Upper lobe of left lung (tissue), 6 donors: ENCODE measurements around the gene DUS1L. TPM values are rescaled to one million over a fixed set of nuclear protein-coding genes. Genes with fewer than 3 reads are reported as not detected.
A peak's percentile ranks its signal among the peaks of the same experiment; 100 is the strongest.

Experiments
- ATAC-seq, 2 donors: fragments of 200-7000 bp; cut with Tn5 transposase; one replicate each; pipeline ENCODE4 v1.9.1; 2022; ENCODE audit warnings: mild to moderate bottlenecking in 2 of 2, moderate library complexity in 2 of 2; ENCODE audit not compliant: low FRiP score in 2 of 2
- DNase-seq, 2 donors: peaks; one replicate each; pipeline ENCODE4 v3.0.0-alpha.2; 2019 to 2020
- H3K27ac ChIP-seq, 4 donors: fragments of 200-600 bp; sonication (generic); one replicate each; pipeline ENCODE4 v1.5.1; 2016 to 2019
- H3K27me3 ChIP-seq, 4 donors: fragments of 200-600 bp; sonication (generic); one replicate each; pipeline ENCODE4 v1.5.1; 2017 to 2019
- H3K36me3 ChIP-seq, 4 donors: fragments of 200-600 bp; sonication (generic); one replicate each; pipeline ENCODE4 v1.5.1; 2016 to 2019
- H3K4me1 ChIP-seq, 4 donors: fragments of 200-600 bp; sonication (generic); one replicate each; pipeline ENCODE4 v1.5.1; 2018 to 2019
- H3K4me3 ChIP-seq, 4 donors: fragments of 200-600 bp; sonication (generic); one replicate each; pipeline ENCODE4 v1.5.1; 2017 to 2019; ENCODE audit warnings: mild to moderate bottlenecking in 2 of 4, moderate library complexity in 1 of 4
- H3K9me3 ChIP-seq, 4 donors: fragments of 200-600 bp; sonication (generic); one replicate each; pipeline ENCODE4 v1.5.1; 2018 to 2019
- EP300 ChIP-seq, 4 donors: sonication (generic); formaldehyde crosslinking; IDR thresholded peaks; one replicate each; pipeline ENCODE4 v1.5.1; 2017; ENCODE audit warnings: antibody characterized with exemption in 4 of 4, control low read depth in 2 of 4
- POLR2A ChIP-seq, 4 donors: fragments of 450-650 bp; IDR thresholded peaks; one replicate each; pipeline ENCODE4 v1.5.1; 2016 to 2017; ENCODE audit warnings: antibody characterized with exemption in 4 of 4, mild to moderate bottlenecking in 2 of 4
- POLR2AphosphoS5 ChIP-seq, 2 donors: sonication (generic); formaldehyde crosslinking; IDR thresholded peaks; one replicate each; pipeline ENCODE4 v1.5.1; 2017; ENCODE audit warnings: antibody characterized with exemption in 2 of 2
- WGBS, 2 donors: methylation state at CpG; one replicate each; pipeline ENCODE4 v1.1.5; 2017 to 2018; 5-methylcytosine and 5-hydroxymethylcytosine counted together
- total RNA-seq, 6 donors: library from RNA; depleted of rRNA in 4 of 6; stranded (reverse); fragments of >200 nt in 4 of 6; gene quantifications; one replicate each; pipeline versions ENCODE4 v1.1.0 to v1.2.1, GENCODE V29; 2016 to 2021
- TF ChIP-seq, protein P1 (sequence below), 6 experiments: fragments of 450-650 bp in 4 of 6; fragments of 200-600 bp in 2 of 6; sonication (generic) in 2 of 6; IDR thresholded peaks; one replicate each; pipeline ENCODE4 v1.5.1; 2016 to 2019; ENCODE audit warnings: antibody characterized with exemption in 6 of 6
- donor health status: DM: no; HTN: no; CAD: no; lungs with moderate emphysema.
- donor health status: DM: no; HTN: yes; CAD: no; lungs with severe emphysema.

DUS1L gene
- total RNA-seq, 6 donors from 2014 or later, result 53.5 to 183 (median 106) TPM

DNA sequence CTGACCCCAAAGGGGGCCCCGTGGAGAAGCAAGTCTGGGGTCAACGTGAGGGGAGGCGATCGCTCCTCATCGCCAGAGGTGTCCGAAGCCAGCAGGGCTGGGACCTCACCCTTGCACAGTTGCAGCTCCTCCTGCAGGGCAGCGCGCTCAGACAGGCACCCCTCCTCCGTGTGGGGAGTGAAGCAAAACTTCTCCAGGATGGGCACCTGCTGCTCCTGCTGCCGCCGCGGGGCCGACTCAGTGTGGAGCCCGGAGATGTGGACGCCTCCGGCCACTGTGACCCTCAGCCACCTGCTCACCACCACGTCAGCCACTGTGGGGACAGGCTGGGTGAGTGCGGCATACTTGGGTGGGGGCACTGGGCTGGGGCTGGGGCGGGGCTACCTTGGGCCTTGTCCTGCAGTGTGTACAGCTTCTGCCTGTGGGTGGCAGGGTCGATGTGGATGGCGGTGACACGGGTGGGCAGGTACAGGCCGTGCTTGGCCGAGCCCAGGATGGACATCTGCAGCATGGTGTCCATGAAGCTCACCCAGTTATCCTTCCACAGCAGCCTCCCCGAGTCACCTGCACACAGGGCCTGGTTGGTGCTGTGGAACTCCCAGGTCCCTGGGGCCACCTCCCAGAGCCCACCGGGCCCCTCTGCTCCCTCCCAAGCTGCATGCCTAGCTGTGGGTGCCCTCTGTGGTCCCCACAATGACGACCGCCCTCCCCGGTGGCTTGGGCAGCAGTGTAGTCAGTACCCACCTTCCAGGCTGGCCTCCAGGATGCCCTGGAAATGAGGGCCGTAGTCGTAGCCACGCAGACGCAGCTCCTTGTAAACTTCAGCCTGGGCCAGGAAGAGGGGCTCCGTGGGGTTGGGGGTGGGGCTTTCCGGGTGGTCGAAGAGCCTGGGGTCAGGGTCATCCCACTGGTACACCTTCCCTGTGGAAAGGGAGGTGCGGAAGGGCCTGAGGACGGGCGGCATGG is 21.6 kb upstream of the DUS1L start:
- Histone ChIP-seq H3K4me1 (peaks cover 0 to 6% (median 2%) of the 10 kb centered on the region in 4 donors), H3K27me3 (no peaks in the 10 kb centered on the region), H3K4me3 (no peak overlapping the region), H3K27ac (no peak overlapping the region), H3K9me3 (no peaks in the 10 kb centered on the region), H3K36me3 (peaks cover 92 to 100% (median 100%) of the 10 kb centered on the region in 4 donors)
- DNase-seq (peak in 1 of 2 donors; percentile 81), ATAC-seq (no peak)
- WGBS, 2 donors, result 89 to 95% methylated on average over 11 to 35 of the region's 39 CpGs
- TF ChIP-seq EP300 (IDR thresholded peaks at IDR 0.05), result no peak
- TF ChIP-seq POLR2A (IDR thresholded peaks at IDR 0.05), result no peak
- no peak for TF ChIP-seq POLR2AphosphoS5 (IDR thresholded peaks at IDR 0.05)
- TF ChIP-seq, protein P1, sequence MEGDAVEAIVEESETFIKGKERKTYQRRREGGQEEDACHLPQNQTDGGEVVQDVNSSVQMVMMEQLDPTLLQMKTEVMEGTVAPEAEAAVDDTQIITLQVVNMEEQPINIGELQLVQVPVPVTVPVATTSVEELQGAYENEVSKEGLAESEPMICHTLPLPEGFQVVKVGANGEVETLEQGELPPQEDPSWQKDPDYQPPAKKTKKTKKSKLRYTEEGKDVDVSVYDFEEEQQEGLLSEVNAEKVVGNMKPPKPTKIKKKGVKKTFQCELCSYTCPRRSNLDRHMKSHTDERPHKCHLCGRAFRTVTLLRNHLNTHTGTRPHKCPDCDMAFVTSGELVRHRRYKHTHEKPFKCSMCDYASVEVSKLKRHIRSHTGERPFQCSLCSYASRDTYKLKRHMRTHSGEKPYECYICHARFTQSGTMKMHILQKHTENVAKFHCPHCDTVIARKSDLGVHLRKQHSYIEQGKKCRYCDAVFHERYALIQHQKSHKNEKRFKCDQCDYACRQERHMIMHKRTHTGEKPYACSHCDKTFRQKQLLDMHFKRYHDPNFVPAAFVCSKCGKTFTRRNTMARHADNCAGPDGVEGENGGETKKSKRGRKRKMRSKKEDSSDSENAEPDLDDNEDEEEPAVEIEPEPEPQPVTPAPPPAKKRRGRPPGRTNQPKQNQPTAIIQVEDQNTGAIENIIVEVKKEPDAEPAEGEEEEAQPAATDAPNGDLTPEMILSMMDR (IDR thresholded peaks at IDR 0.05), result no peak

DNA sequence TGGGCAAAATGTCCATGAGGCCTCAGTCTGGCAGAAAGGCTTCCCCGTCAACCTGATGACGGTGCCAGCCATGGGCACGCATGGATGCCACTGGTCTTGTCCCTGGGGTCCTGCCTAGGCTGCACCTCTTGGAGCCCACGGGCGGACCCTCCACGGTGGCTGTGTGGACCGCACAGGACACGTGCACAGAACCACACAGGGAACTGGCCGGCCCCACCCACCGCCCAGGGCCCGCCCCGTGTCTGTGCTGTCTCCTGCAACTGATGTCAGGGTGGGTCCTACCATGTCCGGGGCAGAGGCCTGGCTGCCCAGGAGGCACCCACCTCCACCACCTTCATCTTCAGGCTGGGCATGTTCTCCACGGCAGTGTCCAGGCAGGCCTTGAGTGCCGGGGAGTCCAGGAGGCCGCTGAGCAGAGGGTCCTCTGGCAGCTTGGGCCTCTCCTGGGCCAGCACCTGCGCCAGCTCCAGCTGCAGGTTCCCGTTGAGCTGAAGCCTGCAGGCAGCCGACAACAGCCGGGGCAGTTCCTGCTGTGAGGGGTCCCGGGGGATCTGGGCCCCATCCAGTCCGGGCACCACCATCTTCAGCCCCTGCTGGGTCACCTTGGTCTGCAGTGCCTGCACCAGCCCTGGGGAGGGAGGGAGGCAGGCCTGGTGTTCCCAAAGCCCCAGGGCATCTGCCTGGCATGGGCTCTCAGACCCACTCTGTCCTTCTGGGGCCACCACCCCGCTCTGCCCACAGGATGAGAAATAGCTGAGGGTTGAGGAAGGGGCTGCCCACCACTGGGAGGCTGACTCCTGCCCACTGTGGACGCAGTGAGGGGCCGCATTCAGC is 20.5 kb upstream of the DUS1L start:
- no peaks in the 10 kb centered on the region for H3K27me3 ChIP-seq
- H3K4me3 ChIP-seq, result no peak overlapping the region
- DNase-seq (peak in 1 of 2 donors; percentile 76), ATAC-seq (no peak)
- H3K4me1 ChIP-seq, result no peaks in the 10 kb centered on the region
- TF ChIP-seq, protein P1 (IDR thresholded peaks at IDR 0.05), result no peak
- TF ChIP-seq POLR2AphosphoS5 (IDR thresholded peaks at IDR 0.05) (no peak), POLR2A (IDR thresholded peaks at IDR 0.05) (no peak), EP300 (IDR thresholded peaks at IDR 0.05) (no peak)
- H3K27ac ChIP-seq, result no peak overlapping the region
- 96 to 100% methylated on average over 2 to 23 of the region's 25 CpGs for WGBS, 2 donors
- H3K9me3 ChIP-seq, result no peaks in the 10 kb centered on the region
- H3K36me3 ChIP-seq, result peaks cover 93 to 100% (median 99%) of the 10 kb centered on the region in 4 donors

DNA sequence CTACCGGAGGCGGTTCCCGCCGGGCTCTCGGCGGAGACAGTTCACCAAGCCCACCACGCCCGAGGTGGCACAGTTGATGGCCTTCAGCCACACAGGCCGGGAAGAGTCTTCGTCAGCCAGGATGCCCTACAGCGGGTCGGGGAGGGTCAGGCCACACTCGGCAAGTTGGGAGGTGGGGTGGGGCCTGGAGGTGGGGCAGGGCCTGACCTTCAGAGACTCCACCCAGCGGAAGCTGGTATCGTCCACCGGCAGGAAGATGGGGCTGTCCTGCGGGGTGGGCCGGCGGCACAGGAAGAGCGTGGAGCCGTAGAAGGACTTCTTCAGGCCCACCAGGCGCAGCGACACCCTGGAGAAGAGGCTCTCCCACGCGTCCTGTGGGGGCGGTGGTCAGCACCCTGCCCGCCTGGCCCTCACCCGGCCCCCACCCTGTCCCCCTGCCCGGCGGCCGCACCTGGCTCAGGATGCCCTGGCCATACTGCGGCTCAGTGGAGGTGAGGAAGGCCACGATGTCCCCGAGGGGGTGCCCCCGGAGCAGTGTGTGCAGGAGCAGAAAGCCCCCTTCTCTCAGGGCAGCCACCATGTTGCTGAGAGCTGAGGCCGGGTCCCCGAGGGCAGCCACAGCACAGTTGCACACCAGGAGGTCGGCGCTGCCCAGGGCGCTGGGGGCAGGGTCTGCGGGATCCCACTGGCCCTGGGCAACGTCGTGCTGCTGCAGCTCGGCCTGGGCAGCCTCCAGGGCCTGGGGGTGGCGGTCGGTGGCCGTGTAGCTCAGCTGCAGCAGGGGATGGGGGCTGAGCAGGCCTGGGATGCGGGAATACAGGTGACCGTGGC is 19.6 kb upstream of the DUS1L start:
- Histone ChIP-seq H3K4me1 (no peaks in the 10 kb centered on the region), H3K4me3 (no peak overlapping the region), H3K27ac (no peak overlapping the region), H3K36me3 (peaks cover 92 to 100% (median 99%) of the 10 kb centered on the region in 4 donors), H3K9me3 (no peaks in the 10 kb centered on the region), H3K27me3 (no peaks in the 10 kb centered on the region)
- WGBS, 2 donors, result 88 to 96% methylated on average over 25 to 26 of the region's 49 CpGs
- ATAC-seq, result no peak
- no peak for TF ChIP-seq POLR2AphosphoS5 (IDR thresholded peaks at IDR 0.05)
- TF ChIP-seq, protein P1 (IDR thresholded peaks at IDR 0.05), result no peak
- no peak for TF ChIP-seq POLR2A (IDR thresholded peaks at IDR 0.05)
- TF ChIP-seq EP300 (IDR thresholded peaks at IDR 0.05), result no peak
- DNase-seq, result peak in 1 of 2 donors; percentile 78

DNA sequence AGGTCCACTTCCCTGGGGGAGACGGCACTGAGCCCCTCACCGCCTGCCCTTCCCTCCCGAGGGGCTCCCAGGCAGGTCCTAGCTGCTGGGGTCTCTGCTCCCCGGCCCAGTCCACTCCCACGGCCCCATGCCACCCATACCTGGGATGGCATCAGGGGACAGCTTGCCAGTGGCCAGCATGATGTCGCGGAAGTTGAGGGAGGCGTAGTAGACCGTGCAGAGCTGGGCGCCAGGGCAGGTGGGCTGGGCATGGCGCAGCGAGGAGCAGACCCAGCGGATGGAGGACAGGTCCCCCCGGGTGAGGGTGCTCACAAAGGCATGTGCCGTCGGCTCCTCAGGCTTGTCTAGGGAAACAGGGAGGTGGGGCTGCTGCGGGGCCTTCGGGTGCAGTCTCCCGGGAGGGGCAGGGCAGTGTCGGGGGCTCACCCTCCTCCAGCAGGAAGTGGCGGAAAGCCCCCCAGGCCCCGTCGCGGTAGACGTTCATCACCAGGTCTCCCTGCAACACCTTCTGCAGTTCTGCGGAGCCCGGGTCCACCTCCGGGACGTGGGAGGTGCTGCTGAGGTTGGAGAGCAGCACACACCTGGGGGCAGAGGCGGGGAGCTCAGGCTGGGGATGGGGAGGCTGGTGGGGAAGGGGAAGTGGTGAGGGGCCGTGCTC is 18.9 kb upstream of the DUS1L start:
- Histone ChIP-seq H3K4me3 (no peak overlapping the region), H3K9me3 (no peaks in the 10 kb centered on the region), H3K36me3 (peaks cover 92 to 100% (median 99%) of the 10 kb centered on the region in 4 donors), H3K27ac (no peak overlapping the region), H3K4me1 (no peaks in the 10 kb centered on the region), H3K27me3 (no peaks in the 10 kb centered on the region)
- ATAC-seq (no peak), DNase-seq (peak in 1 of 2 donors; percentile 77)
- TF ChIP-seq, protein P1 (IDR thresholded peaks at IDR 0.05), result no peak
- TF ChIP-seq POLR2AphosphoS5 (IDR thresholded peaks at IDR 0.05) (no peak), EP300 (IDR thresholded peaks at IDR 0.05) (no peak), POLR2A (IDR thresholded peaks at IDR 0.05) (no peak)
- whole genome bisulfite sequencing, 2 donors, result 92 to 94% methylated on average over 21 to 29 of the region's 31 CpGs
